H1 (cell line): Measurements from ENCODE around the gene IL27RA. TPM values are rescaled to one million over a fixed set of nuclear protein-coding genes. Genes with fewer than 3 reads are reported as not detected.

Experiments
- CTCF ChIA-PET: fragments of 300-600 bp; sonication (Branson Sonifier 250); formaldehyde crosslinking; loops from one replicate; lab custom pipeline; 2021; ENCODE audit not compliant: partially characterized antibody; lab: Charles Lee
- POLR2A ChIA-PET: fragments of 300-600 bp; sonication (Branson Sonifier 250); formaldehyde crosslinking; loops from one replicate; lab custom pipeline; 2021; ENCODE audit warnings: inconsistent platforms; ENCODE audit not compliant: partially characterized antibody; lab: Charles Lee
- DNase-seq, 2 experiments: peaks; one replicate each; pipeline versions ENCODE4 v3.0.0 to v3.0.0-alpha.2; 2010 to 2022; ENCODE audit warnings: low spot score in 2 of 2, low read depth in 1 of 2, mixed read lengths in 1 of 2
- FAIRE-seq: peaks from 2 replicates; lab custom pipeline; 2011; peaks lifted over from hg19 to GRCh38; lab: Jason Lieb, UNC
- H2AFZ ChIP-seq: 2 replicates; pipeline ENCODE4 v1.8.1; 2012; ENCODE audit warnings: low read length, inconsistent platforms
- H2AK5ac ChIP-seq: 2 replicates; pipeline ENCODE4 v1.6.1; 2013; ENCODE audit warnings: low read depth, low read length
- H2BK120ac ChIP-seq: replicated peaks from 2 replicates; pipeline ENCODE3; 2013; ENCODE audit warnings: low read depth, low read length, inconsistent platforms
- H2BK12ac ChIP-seq: 2 replicates; pipeline ENCODE4 v1.6.1; 2013; ENCODE audit warnings: low read depth, low read length
- H2BK15ac ChIP-seq: 2 replicates; pipeline ENCODE4 v1.6.1; 2013; ENCODE audit warnings: low read length
- H2BK20ac ChIP-seq: 2 replicates; pipeline ENCODE4 v1.6.1; 2013; ENCODE audit warnings: low read length
- H2BK5ac ChIP-seq: 2 replicates; pipeline ENCODE4 v1.6.1; 2013; ENCODE audit warnings: low read depth, low read length
- H3K14ac ChIP-seq: 2 replicates; pipeline ENCODE4 v1.6.1; 2013; ENCODE audit warnings: inconsistent platforms; ENCODE audit not compliant: insufficient read length
- H3K18ac ChIP-seq: 2 replicates; pipeline ENCODE4 v1.6.1; 2013; ENCODE audit warnings: low read length; ENCODE audit errors: extremely low read depth
- H3K23ac ChIP-seq: 2 replicates; pipeline ENCODE4 v1.6.1; 2013; ENCODE audit warnings: inconsistent platforms; ENCODE audit not compliant: insufficient read length
- H3K23me2 ChIP-seq: 2 replicates; pipeline ENCODE4 v1.6.1; 2013; ENCODE audit warnings: low read depth, low read length
- H3K27ac ChIP-seq: 2 replicates; pipeline ENCODE4 v1.6.1; 2011; ENCODE audit warnings: low read depth, low read length, inconsistent platforms
- H3K27me3 ChIP-seq, 4 experiments: replicated peaks in 1 of 4; 1 replicate in 1 of 4; 2 replicates in 3 of 4; pipeline versions ENCODE4 v1.6.1 to v1.8.1; 2011 to 2013; ENCODE audit warnings: low read length in 3 of 4, mild to moderate bottlenecking in 3 of 4, inconsistent platforms in 2 of 4, mixed read lengths in 2 of 4, moderate library complexity in 1 of 4; ENCODE audit not compliant: control insufficient read depth in 3 of 4, insufficient read depth in 3 of 4; ENCODE audit errors: extremely low read depth in 1 of 4
- H3K36me3 ChIP-seq, 4 experiments: 2 replicates each; pipeline versions ENCODE4 v1.6.1 to v1.8.1; 2011 to 2013; ENCODE audit warnings: mild to moderate bottlenecking in 4 of 4, low read length in 3 of 4, moderate library complexity in 2 of 4, control low read depth in 1 of 4, inconsistent platforms in 1 of 4; ENCODE audit not compliant: insufficient read depth in 4 of 4, control insufficient read depth in 2 of 4
- H3K4ac ChIP-seq: replicated peaks from 2 replicates; pipeline ENCODE3; 2013; ENCODE audit warnings: low read length, low read depth, mixed read lengths, inconsistent platforms; ENCODE audit not compliant: insufficient read length
- H3K4me1 ChIP-seq, 4 experiments: replicated peaks in 1 of 4; 1 replicate in 1 of 4; 2 replicates in 3 of 4; pipeline versions ENCODE4 v1.6.1 to v1.8.1; 2011 to 2013; ENCODE audit warnings: low read length in 3 of 4, inconsistent platforms in 2 of 4, mixed read lengths in 1 of 4; ENCODE audit not compliant: insufficient read depth in 4 of 4, control insufficient read depth in 3 of 4
- H3K4me2 ChIP-seq, 2 experiments: 2 replicates each; pipeline versions ENCODE4 v1.6.1 to v1.8.1; 2011 to 2013; ENCODE audit warnings: low read depth in 2 of 2, low read length in 2 of 2, control low read depth in 1 of 2, inconsistent platforms in 1 of 2, mild to moderate bottlenecking in 1 of 2; ENCODE audit not compliant: insufficient read depth in 1 of 2
- H3K4me3 ChIP-seq, 4 experiments: fragments of 200-600, 300-600 bp in 1 of 4; sonication (generic), shearing (Covaris generic), sonication (Bioruptor Twin) in 1 of 4; 2 replicates each; pipeline versions ENCODE4 v1.5.1 to v1.8.1; 2011 to 2016; ENCODE audit warnings: low read length in 4 of 4, low read depth in 3 of 4, control low read depth in 2 of 4, inconsistent platforms in 2 of 4, mild to moderate bottlenecking in 2 of 4, mixed read lengths in 1 of 4, moderate library complexity in 1 of 4; ENCODE audit not compliant: insufficient read depth in 2 of 4; ENCODE audit errors: extremely low read depth in 1 of 4
- H3K56ac ChIP-seq: replicated peaks from 2 replicates; pipeline ENCODE3; 2013; ENCODE audit warnings: low read depth, mild to moderate bottlenecking, mixed read lengths, low read length, inconsistent platforms; ENCODE audit not compliant: insufficient read length
- H3K79me1 ChIP-seq: 2 replicates; pipeline ENCODE4 v1.6.1; 2013; ENCODE audit warnings: low read depth, low read length, control low read depth
- H3K79me2 ChIP-seq, 2 experiments: 2 replicates each; pipeline versions ENCODE4 v1.6.1 to v1.8.1; 2012 to 2013; ENCODE audit warnings: low read length in 2 of 2, mild to moderate bottlenecking in 2 of 2, inconsistent platforms in 1 of 2; ENCODE audit not compliant: insufficient read depth in 2 of 2, control insufficient read depth in 1 of 2
- H3K9ac ChIP-seq, 4 experiments: replicated peaks in 1 of 4; 1 replicate in 1 of 4; 2 replicates in 3 of 4; pipeline versions ENCODE4 v1.6.1 to v1.8.1; 2011 to 2013; ENCODE audit warnings: low read depth in 3 of 4, low read length in 3 of 4, control low read depth in 2 of 4, mild to moderate bottlenecking in 2 of 4, moderate library complexity in 2 of 4, inconsistent platforms in 1 of 4; ENCODE audit errors: extremely low read depth in 1 of 4
- H3K9me3 ChIP-seq, 2 experiments: 2 replicates each; pipeline versions ENCODE4 v1.6.1 to v1.8.1; 2012 to 2013; ENCODE audit warnings: mild to moderate bottlenecking in 2 of 2, moderate library complexity in 2 of 2, control low read depth in 1 of 2, inconsistent platforms in 1 of 2, low read depth in 1 of 2, low read length in 1 of 2, mixed read lengths in 1 of 2; ENCODE audit not compliant: insufficient read depth in 2 of 2
- H4K20me1 ChIP-seq, 2 experiments: replicated peaks in 1 of 2; 2 replicates each; pipeline versions ENCODE3 to v1.8.1; 2011 to 2013; ENCODE audit warnings: inconsistent platforms in 2 of 2, low read length in 2 of 2, mild to moderate bottlenecking in 1 of 2; ENCODE audit not compliant: insufficient read depth in 2 of 2, control insufficient read depth in 1 of 2
- H4K5ac ChIP-seq: 2 replicates; pipeline ENCODE4 v1.6.1; 2013; ENCODE audit warnings: low read length, low read depth, mixed read lengths, inconsistent platforms; ENCODE audit not compliant: insufficient read length
- H4K8ac ChIP-seq: 2 replicates; pipeline ENCODE4 v1.8.0; 2013; ENCODE audit warnings: mild to moderate bottlenecking, moderate library complexity, low read length, inconsistent platforms; ENCODE audit not compliant: insufficient read depth; ENCODE audit errors: extremely low read depth
- H4K91ac ChIP-seq: replicated peaks from 2 replicates; pipeline ENCODE3; 2013; ENCODE audit warnings: low read length, mixed read lengths, inconsistent platforms; ENCODE audit not compliant: insufficient read length
- CTBP2 ChIP-seq: IDR thresholded peaks from 2 replicates; pipeline ENCODE4 v1.7.0; 2011; ENCODE audit warnings: borderline replicate concordance, mild to moderate bottlenecking, moderate library complexity, mixed read lengths, low read length; ENCODE audit not compliant: insufficient read depth, insufficient read length
- KDM5A ChIP-seq: fragments of 200-600 bp; IDR thresholded peaks from 2 replicates; pipeline ENCODE4 v1.7.1; 2012; ENCODE audit warnings: mild to moderate bottlenecking, low read length, inconsistent platforms, mixed read lengths
- RAD21 ChIP-seq, 2 experiments: IDR thresholded peaks in 1 of 2; conservative IDR thresholded peaks in 1 of 2; 2 replicates each; pipeline ENCODE4 v1.6.1; 2011; ENCODE audit warnings: low read depth in 2 of 2, low read length in 2 of 2, improper control_type of control experiment in 1 of 2, inconsistent platforms in 1 of 2, mild to moderate bottlenecking in 1 of 2, moderate library complexity in 1 of 2
- whole genome bisulfite sequencing, 2 experiments: shearing (Covaris generic) in 1 of 2; methylation state at CpG; one replicate each; pipeline versions ENCODE4 v1.1.6 to v1.1.7; 2013 to 2015; ENCODE audit warnings: low lambda C conversion rate in 2 of 2, mixed read lengths in 2 of 2, inconsistent platforms in 1 of 2, low coverage in 1 of 2, missing lambda C conversion rate in 1 of 2; ENCODE audit not compliant: insufficient replicate concordance in 2 of 2, insufficient coverage in 1 of 2, insufficient read length in 1 of 2; ENCODE audit errors: extremely low coverage in 1 of 2, missing lambda C conversion rate in 1 of 2; 5-methylcytosine and 5-hydroxymethylcytosine counted together
- long read RNA-seq, 2 experiments: library from RNA in 1 of 2; library from capped mRNA in 1 of 2; stranded (forward); transcript quantifications; one replicate each; pipeline ENCODE4 v2.0.0, GENCODE V29; 2021; ENCODE audit warnings: inconsistent platforms in 1 of 2
- polyA minus RNA-seq, 3 experiments: library from RNA; depleted of rRNA, polyadenylated mRNA; stranded (reverse); fragments of >200 nt; gene quantifications; 1 replicate in 2 of 3; 2 replicates in 1 of 3; pipeline ENCODE4 v1.2.3, GENCODE V29; 2011
- polyA plus RNA-seq, 7 experiments: library from polyadenylated mRNA; depleted of rRNA in 3 of 7; stranded (reverse) in 5 of 7; unstranded in 2 of 7; fragments of >200 nt in 5 of 7; fragments of 200-250 nt in 2 of 7; gene quantifications; 1 replicate in 5 of 7; 2 replicates in 1 of 7; 4 replicates in 1 of 7; pipeline versions ENCODE4 v1.2.1 to v1.2.3, GENCODE V29; 2011 to 2013; ENCODE audit warnings: missing spikeins in 2 of 7, mixed read lengths in 2 of 7
- total RNA-seq: library from RNA; stranded (reverse); fragmentation: NEBNext Ultra II Directional; extraction: Animal tissue kit (Norgen Biotek cat#: 25700); gene quantifications from 2 replicates; pipeline ENCODE4 v1.2.1, GENCODE V29; 2021
- TF ChIP-seq, protein P1 (sequence below), 3 experiments: IDR thresholded peaks; 1 replicate in 2 of 3; 2 replicates in 1 of 3; pipeline versions ENCODE4 v1.5.1 to v1.6.1; 2011; ENCODE audit warnings: low read length in 3 of 3, mild to moderate bottlenecking in 3 of 3, inconsistent platforms in 2 of 3, low read depth in 1 of 3, moderate library complexity in 1 of 3; ENCODE audit not compliant: insufficient read depth in 1 of 3; ENCODE audit errors: control extremely low read depth in 1 of 3

The IL27RA gene
- total RNA-seq (14.7 and 15.1 TPM in 2 replicates), polyA plus RNA-seq (2011; rRNA removed) (9.9 and 10.8 TPM in 2 replicates), polyA minus RNA-seq (2011; rRNA and poly(A)+ RNA removed) (5.9 TPM in 2 replicates)
- 10.1 TPM for polyA plus RNA-seq (2011; cell fraction: cytosol; rRNA removed)
- polyA plus RNA-seq (2011; cell fraction: nucleus; rRNA removed), result 10.7 TPM
- 10.1 to 14.2 TPM (median 12.6 TPM) in 4 replicates for polyA plus RNA-seq (2012, experiment 1 of 2)
- 12.9 TPM for polyA plus RNA-seq (2012, experiment 2 of 2)
- polyA plus RNA-seq (2013, experiment 1 of 2), result 24.7 TPM
- polyA plus RNA-seq (2013, experiment 2 of 2), result 24.8 TPM
- polyA minus RNA-seq (2011; cell fraction: cytosol; rRNA and poly(A)+ RNA removed), result 8.6 TPM
- 3.5 TPM for polyA minus RNA-seq (2011; cell fraction: nucleus; rRNA and poly(A)+ RNA removed)
- long read RNA-seq, experiment 1, transcript IL27RA-201 (14 exons, 2,962 nt), result major isoform, 6 of 19 reads
- long read RNA-seq, experiment 1, partial matches to known transcripts, result 10 of 19 reads
- long read RNA-seq, experiment 1, other reads (novel, unspliced or antisense), result 3 of 19 reads
- long read RNA-seq, experiment 2, partial matches to known transcripts, result 3 of 3 reads
- long read RNA-seq, experiment 2, other reads (novel, unspliced or antisense), result 0 of 3 reads

DNA sequence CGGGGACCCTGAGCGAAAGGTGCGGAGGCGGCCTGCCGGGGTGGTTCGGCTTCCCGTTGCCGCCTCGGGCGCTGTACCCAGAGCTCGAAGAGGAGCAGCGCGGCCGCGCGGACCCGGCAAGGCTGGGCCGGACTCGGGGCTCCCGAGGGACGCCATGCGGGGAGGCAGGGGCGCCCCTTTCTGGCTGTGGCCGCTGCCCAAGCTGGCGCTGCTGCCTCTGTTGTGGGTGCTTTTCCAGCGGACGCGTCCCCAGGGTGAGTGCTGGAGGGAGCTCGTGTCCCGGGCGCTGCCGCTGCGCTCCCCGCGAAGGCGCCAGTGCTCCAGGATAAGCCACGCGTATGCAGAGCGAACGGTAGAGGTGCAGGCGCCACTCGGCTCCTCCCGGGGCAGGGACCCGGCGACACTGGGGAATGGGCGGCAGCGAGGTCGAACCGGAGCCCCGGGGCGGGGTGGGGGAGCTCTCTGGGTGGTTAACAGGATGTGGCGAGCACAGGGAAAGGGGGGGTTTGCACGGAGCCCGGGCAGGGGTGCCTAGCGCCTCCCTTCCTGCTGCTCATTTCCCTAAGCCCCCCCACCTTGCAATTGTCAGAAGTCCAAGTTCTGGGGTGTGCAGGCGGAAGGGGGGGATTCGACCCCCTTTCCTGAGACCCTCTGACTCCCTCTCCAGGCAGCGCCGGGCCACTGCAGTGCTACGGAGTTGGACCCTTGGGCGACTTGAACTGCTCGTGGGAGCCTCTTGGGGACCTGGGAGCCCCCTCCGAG is at the start of gene IL27RA:
Gene IL27RA, plus strand, starts transcription at position 44 of the 762 bp plus-strand sequence. Its CDS starts 111 bp downstream, at position 155.
- Histone ChIP-seq H3K18ac (peak within 1 kb of the TSS; percentile 71; the same call in 1 of the 2 replicates), H2AFZ (peak within 1 kb of the TSS; percentile 84; the same call in 1 of the 2 replicates), H3K9ac (peak within 1 kb of the TSS in 3 of 4 experiments; percentile 61 to 70 (median 62); a peak in 5 of 7 replicates), H3K23ac (no peak within 1 kb of the TSS), H3K79me1 (no peaks in the 10 kb centered on the region), H3K4me2 (peak within 1 kb of the TSS; percentile 21 to 85), H2BK120ac (peak within 1 kb of the TSS; percentile 72), H3K4ac (peak within 1 kb of the TSS; percentile 84), H4K8ac (peak within 1 kb of the TSS; percentile 85), H4K5ac (peak within 1 kb of the TSS; percentile 65), H2BK20ac (peak within 1 kb of the TSS; percentile 72; the same call in 1 of the 2 replicates), H3K36me3 (no peaks in the 10 kb centered on the region), H3K23me2 (peaks cover 8% of the 10 kb centered on the region; the same call in 1 of the 2 replicates), H2AK5ac (no peak within 1 kb of the TSS), H4K20me1 (no peaks in the 10 kb centered on the region), H3K27me3 (peaks cover 0 to 12% (median 9%) of the 10 kb centered on the region in 4 experiments; a peak in 5 of 7 replicates), H2BK5ac (peak within 1 kb of the TSS; percentile 77; the same call in 1 of the 2 replicates), H3K27ac (no peak within 1 kb of the TSS), H3K56ac (peak within 1 kb of the TSS; percentile 86), H3K79me2 (no peaks in the 10 kb centered on the region), H3K4me3 (peak within 1 kb of the TSS; percentile 58 to 78 (median 68)), H3K14ac (no peak within 1 kb of the TSS), H2BK12ac (peak within 1 kb of the TSS; percentile 68; the same call in 1 of the 2 replicates), H3K4me1 (peaks cover 0 to 9% (median 3%) of the 10 kb centered on the region in 4 experiments; a peak in 6 of 7 replicates), H4K91ac (peak within 1 kb of the TSS; percentile 89), H2BK15ac (peak within 1 kb of the TSS; percentile 95; the same call in 1 of the 2 replicates), H3K9me3 (no peaks in the 10 kb centered on the region)
- DNase-seq (peak; percentile 31 to 84), FAIRE-seq (no peak)
- ChIA-PET POLR2A (interaction anchor here (0.7 to 2.2 kb wide), 11 partner anchors 8 to 153 kb away, joined by 3 to 12 read pairs (median 4); partner anchors contain the start of genes DCAF15 and RFX1), CTCF (interaction anchor here (0.8 to 4.8 kb wide), 35 partner anchors 10 to 268 kb away, joined by 3 to 39 read pairs (median 6); partner anchors contain the start of genes DCAF15 and MISP3)
- whole genome bisulfite sequencing, 2 experiments, result 1% methylated on average over 59 of the region's 63 CpGs; no CpG with 5 or more reads in 1 of the 2 experiments
- TF ChIP-seq CTBP2 (peak; percentile 26), RAD21 (IDR thresholded peaks at IDR 0.05 in 1 of 2, conservative IDR thresholded peaks at IDR 0.05 in 1 of 2; ENCODE audit: low read depth in 2 of 2, low read length in 2 of 2) (peak; percentile 58 to 68), KDM5A (no peak)
- TF ChIP-seq, protein P1, sequence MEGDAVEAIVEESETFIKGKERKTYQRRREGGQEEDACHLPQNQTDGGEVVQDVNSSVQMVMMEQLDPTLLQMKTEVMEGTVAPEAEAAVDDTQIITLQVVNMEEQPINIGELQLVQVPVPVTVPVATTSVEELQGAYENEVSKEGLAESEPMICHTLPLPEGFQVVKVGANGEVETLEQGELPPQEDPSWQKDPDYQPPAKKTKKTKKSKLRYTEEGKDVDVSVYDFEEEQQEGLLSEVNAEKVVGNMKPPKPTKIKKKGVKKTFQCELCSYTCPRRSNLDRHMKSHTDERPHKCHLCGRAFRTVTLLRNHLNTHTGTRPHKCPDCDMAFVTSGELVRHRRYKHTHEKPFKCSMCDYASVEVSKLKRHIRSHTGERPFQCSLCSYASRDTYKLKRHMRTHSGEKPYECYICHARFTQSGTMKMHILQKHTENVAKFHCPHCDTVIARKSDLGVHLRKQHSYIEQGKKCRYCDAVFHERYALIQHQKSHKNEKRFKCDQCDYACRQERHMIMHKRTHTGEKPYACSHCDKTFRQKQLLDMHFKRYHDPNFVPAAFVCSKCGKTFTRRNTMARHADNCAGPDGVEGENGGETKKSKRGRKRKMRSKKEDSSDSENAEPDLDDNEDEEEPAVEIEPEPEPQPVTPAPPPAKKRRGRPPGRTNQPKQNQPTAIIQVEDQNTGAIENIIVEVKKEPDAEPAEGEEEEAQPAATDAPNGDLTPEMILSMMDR (IDR thresholded peaks at IDR 0.05; ENCODE audit: control extremely low read depth in 1 of 3, insufficient read depth in 1 of 3, low read depth in 1 of 3, low read length in 3 of 3), result peak; percentile 76 to 82 (median 78)
